Measurements from ENCODE around the gene LUZP2.

DNA sequence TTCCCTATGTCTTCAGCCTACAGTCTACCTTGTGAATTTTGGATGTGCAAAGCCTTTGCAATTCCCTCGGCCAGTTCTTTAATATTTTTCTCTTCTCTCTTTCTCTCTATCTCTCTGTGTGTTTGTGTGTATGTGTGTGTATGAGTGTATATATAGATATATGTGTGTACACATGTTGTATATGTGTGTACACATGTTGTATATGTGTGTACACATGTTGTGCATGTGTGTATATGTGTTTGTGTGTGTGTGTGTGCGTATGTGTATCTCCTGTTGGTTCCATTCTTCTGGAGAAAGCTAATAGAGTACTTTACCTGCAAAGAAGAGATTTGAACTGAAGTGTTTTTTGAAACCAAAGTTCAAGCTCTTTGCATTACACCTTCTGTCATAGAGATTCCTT, 155.0 kb downstream of the LUZP2 start:
- no peak for TF ChIP-seq CTCF (IDR thresholded peaks at IDR 0.05)
- TF ChIP-seq POLR2A (IDR thresholded peaks at IDR 0.05), result no peak
- TF ChIP-seq POLR2AphosphoS5 (IDR thresholded peaks at IDR 0.05; ENCODE audit: insufficient read depth in 1 of 2, low read depth in 1 of 2), result no peak
